Erythroblast (primary cell): ENCODE measurements around the gene FNDC3A.

Experiments used
- GATA1 ChIP-seq: IDR thresholded peaks from 2 replicates; pipeline ENCODE4 v1.6.1; 2011; ENCODE audit warnings: low read depth, mild to moderate bottlenecking, control low read depth, low read length, moderate library complexity
- POLR2A ChIP-seq: IDR thresholded peaks from 2 replicates; pipeline ENCODE4 v1.6.1; 2011; ENCODE audit warnings: mild to moderate bottlenecking, low read length

DNA sequence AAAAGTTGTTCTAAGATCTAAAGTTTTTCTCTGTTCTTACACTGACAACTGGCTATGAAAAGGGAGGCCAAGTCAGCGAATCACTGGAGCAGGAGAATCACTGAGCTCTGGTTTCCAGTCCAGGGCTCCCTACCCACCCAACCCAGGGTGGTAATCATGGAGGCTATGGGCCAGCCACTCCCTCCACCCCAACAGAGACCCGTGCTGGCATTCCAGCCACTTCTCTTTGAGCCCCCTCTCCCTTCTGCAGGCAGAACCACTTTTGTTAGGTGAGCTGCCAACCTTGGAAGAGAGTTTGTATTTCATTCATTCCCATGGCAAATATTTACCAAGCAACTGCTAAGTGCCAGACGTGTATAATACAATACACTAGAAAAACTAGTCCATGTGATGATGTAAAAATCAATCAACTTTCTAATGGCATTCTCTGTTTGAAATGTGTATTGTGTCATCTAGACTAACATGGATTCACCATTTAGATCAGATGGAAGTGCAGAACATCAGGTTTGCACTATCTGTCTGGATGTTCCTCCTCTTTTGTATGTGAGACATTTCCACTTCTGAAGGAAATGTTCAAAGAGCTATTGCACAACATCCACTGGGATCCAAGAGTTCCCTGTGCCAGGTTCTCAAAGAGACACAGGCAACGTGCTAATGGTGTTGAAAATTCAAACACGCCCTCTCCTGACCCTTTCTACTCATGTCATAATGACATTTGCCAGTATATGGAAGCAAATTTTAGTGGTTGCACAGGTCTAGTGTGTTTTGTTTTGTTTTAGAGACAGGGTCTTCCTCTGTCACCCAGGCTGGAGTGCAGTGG is 249.7 kb downstream of the FNDC3A start:
- no peak for TF ChIP-seq POLR2A
- TF ChIP-seq GATA1: no peak
